Activated T-cell treated with anti-CD3 and anti-CD28 coated beads, Interleukin-2, amount 50 U/mL, for 4 hours (primary cell): Measurements from ENCODE around the gene FZD8. TPM values are rescaled to one million over a fixed set of nuclear protein-coding genes. Genes with fewer than 3 reads are reported as not detected.
"Not testable (repeated sequence)": the region's sequence is repeated elsewhere in the genome, so short reads cannot be mapped to it uniquely, and the experiment has no call there.

ENCODE experiments used
- ATAC-seq, 2 donors: fragments of 200-7000 bp; cut with Tn5 transposase; one replicate each; pipeline ENCODE4 v1.10.0; 2021
- DNase-seq: peaks from one replicate; pipeline ENCODE4 v3.0.0-alpha.2; 2020
- H3K27me3 Mint-ChIP-seq: one replicate; pipeline ENCODE4 v1.8.0; 2021; ENCODE audit warnings: low read depth, mixed read lengths
- H3K36me3 Mint-ChIP-seq: one replicate; pipeline ENCODE4 v1.8.0; 2022; ENCODE audit warnings: mixed read lengths; ENCODE audit not compliant: insufficient read depth
- H3K4me1 Mint-ChIP-seq: one replicate; pipeline ENCODE4 v1.8.0; 2021; ENCODE audit warnings: low read depth, mixed read lengths
- H3K4me3 Mint-ChIP-seq: one replicate; pipeline ENCODE4 v1.8.0; 2021; ENCODE audit warnings: mild to moderate bottlenecking, moderate library complexity, mixed read lengths
- H3K9me3 Mint-ChIP-seq: one replicate; pipeline ENCODE4 v1.8.0; 2021; ENCODE audit warnings: mixed read lengths
- total RNA-seq, 3 donors: library from RNA; stranded (reverse); gene quantifications; one replicate each; pipeline ENCODE4 v1.2.1, GENCODE V29; 2021

Gene FZD8
- under 1 TPM; 0.50 to 0.58 (median 0.52) TPM for total RNA-seq

DNA sequence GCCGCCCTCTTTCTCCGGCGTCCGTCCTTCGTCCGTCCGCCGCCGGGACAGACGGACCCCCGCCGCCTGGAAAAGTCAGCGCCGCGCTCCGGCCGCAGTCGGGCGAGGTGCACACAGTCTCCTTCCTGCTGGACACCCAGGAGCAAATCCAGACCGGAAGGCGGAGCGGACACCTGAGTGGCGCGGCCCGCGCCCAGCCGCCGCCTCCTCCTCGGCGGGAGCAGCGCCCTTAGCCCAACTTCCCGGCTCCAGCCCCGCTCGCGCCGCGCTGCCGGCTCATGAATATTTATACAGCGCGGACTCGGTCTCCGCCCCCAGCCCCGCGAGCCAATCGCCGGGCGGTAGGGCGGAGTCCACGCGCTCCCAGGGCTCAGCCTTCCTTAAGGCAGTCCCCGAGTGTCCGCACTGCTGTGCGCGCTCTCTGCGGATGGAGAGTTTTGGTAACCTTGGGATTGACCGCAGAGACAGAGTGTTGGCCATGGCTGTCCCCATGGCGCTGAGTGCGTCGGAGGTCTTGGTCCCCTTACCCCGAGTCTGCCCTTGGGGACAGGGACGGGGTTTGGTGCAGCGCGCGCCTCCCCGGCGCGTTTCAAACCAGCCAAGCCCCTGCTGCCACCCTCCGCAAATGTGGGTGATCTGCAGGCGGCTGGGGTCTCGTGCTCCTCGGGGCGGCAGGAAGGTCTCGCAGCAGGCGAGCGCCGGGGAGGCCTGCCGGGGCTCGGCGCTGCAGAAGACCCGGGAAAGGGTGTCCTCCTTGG, at the start of gene FZD8:
Gene FZD8, minus strand, starts transcription at position 262 of the 758 bp plus-strand sequence. CDS start 867 bp downstream, outside the sequence.
- peaks cover 40% of the 10 kb centered on the region for H3K27me3 Mint-ChIP-seq
- no peaks in the 10 kb centered on the region for H3K36me3 Mint-ChIP-seq

DNA sequence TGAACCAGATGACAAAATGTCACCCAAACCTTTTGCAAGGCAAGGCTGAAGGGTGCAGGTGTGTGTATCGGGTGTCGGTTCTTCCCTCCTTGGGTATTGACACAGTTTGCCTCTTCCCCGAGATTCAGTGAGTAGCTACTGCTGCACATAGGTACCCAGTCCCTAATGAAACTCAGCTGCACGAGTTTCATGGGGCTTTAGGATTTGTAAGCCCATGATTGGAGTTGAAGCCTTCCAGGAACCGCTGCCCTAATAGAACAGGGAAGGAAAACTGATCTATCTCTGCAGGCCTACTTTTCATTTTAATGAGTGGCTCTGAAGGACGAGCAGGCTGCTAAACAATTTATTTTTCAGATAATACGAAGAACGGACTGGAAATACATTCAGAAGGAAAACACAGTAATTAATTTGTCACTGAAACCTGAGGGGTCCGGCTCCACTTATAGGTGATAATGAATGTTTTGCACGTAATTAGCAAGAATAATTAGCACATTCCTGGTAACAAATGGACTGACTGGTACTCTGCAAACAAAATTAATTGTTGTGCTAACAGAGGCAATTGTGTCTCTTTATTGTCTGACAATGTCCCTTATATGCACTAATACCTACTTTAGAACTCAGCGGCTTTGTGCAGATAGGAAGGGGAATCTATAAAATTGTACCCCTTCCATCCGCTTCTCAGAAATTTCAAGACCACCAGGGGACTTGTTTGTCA, 49.6 kb upstream of the FZD8 start:
- Mint-ChIP-seq H3K4me1 (no peaks in the 10 kb centered on the region), H3K4me3 (no peak overlapping the region), H3K36me3 (no peaks in the 10 kb centered on the region), H3K9me3 (no peaks in the 10 kb centered on the region), H3K27me3 (peaks cover 3% of the 10 kb centered on the region)
- no peak for DNase-seq
- ATAC-seq, result no peak

More for the DNA sequence above, at the start of gene FZD8:
- Mint-ChIP-seq H3K9me3 (no peaks in the 10 kb centered on the region), H3K4me3 (peak within 1 kb of the TSS; percentile 83), H3K4me1 (peaks cover 23% of the 10 kb centered on the region)
- DNase-seq (peak; percentile 57), ATAC-seq (peak; percentile 88 to 90)

GRCh38 chr10:35690534-35690933, 48.4 kb upstream of the FZD8 start:
- Mint-ChIP-seq H3K36me3 (no peaks in the 10 kb centered on the region), H3K4me3 (no peak overlapping the region), H3K27me3 (peaks cover 3% of the 10 kb centered on the region), H3K4me1 (no peaks in the 10 kb centered on the region), H3K9me3 (no peaks in the 10 kb centered on the region)
- DNase-seq (no peak), ATAC-seq (no peak)

DNA sequence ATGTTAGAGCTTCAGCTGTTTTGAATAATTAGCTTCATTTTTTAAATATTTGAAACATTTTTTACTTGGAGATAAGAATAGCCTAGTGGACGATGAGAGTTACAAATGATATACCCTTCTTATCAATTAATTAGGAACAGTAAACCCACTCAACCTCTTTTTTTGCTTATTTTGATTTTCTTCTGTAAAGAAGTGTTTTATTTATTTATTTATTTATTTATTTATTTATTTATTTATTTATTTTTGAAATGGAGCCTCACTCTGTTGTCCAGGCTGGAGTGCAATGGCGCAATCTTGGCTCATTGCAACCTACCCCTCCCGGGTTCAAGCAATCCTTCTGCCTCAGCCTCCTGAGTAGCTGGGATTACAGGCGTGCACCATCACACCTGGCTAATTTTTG, 43.8 kb upstream of the FZD8 start:
- not testable (repeated sequence) for H3K9me3 Mint-ChIP-seq, H3K4me3 Mint-ChIP-seq, ATAC-seq, DNase-seq, H3K4me1 Mint-ChIP-seq, H3K36me3 Mint-ChIP-seq, H3K27me3 Mint-ChIP-seq

DNA sequence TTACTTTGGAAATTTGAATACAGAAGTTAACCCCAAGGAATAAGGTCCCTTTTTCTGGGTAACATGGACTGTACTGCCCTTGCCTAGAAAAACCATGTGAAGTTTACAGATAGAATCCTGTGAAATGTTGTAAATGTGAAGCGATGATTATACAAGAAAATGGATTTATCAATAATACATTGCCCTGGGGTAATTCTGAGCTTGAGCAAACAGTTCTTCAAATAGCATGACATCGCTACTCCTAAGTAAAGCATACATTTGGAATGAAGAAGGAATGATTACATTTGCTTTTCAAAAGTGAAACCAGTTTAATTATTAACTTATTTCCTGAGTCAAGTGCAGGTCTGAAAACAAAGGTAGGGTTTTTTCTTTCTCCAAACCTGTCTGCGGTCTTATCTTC, 43.3 kb upstream of the FZD8 start:
- peaks cover 4% of the 10 kb centered on the region for H3K9me3 Mint-ChIP-seq
- H3K4me1 Mint-ChIP-seq, result no peaks in the 10 kb centered on the region
- peaks cover 5% of the 10 kb centered on the region for H3K27me3 Mint-ChIP-seq
- H3K36me3 Mint-ChIP-seq, result no peaks in the 10 kb centered on the region
- no peak for ATAC-seq
- no peak overlapping the region for H3K4me3 Mint-ChIP-seq
- no peak for DNase-seq

DNA sequence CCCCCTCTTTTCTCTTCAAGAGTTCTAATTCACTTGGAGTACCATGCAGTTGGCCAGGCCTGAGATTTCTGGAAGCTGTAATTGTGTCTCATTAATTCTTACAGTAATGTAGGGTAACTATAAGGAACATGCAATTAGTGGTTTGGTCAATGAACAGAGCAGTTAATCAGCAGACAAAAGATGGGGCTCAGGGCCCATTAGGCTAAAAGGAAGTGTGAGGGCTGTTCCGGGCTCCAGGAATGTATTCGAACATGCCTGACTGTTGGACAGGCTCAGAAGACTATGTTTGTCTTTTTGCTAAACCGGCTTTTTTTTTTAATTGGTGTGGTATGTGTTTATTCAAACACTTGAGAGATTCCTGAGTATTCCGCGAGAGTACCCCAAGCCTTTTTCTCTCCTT, 42.5 kb upstream of the FZD8 start:
- peaks cover 5% of the 10 kb centered on the region for H3K27me3 Mint-ChIP-seq

DNA sequence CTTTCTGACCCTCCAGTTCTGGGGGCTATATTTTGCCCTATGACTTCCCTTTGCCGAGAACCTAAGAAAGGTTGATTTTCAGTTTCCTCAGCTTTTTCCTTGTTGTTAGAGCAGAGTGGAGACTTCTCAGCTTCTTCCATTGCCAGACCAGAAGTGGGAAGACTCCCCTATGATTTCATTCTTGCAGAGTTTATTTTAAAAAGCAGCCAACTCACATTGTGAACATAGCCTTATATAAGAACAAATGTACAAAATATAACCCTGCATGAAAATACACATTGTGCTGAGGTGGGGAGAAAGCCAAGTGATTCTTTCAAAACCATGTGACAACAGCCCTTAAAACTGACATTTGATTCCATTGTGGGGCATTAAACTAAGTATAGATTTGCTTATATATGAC, 33.8 kb upstream of the FZD8 start:
- Mint-ChIP-seq H3K4me1 (no peaks in the 10 kb centered on the region), H3K9me3 (peaks cover 6% of the 10 kb centered on the region), H3K36me3 (no peaks in the 10 kb centered on the region), H3K27me3 (peaks cover 4% of the 10 kb centered on the region), H3K4me3 (no peak overlapping the region)
- no peak for ATAC-seq
- DNase-seq, result no peak

More for the DNA sequence above, 42.5 kb upstream of the FZD8 start:
- ATAC-seq, result no peak
- DNase-seq, result no peak
- Mint-ChIP-seq H3K9me3 (peaks cover 4% of the 10 kb centered on the region), H3K36me3 (no peaks in the 10 kb centered on the region), H3K4me3 (no peak overlapping the region), H3K4me1 (no peaks in the 10 kb centered on the region)

DNA sequence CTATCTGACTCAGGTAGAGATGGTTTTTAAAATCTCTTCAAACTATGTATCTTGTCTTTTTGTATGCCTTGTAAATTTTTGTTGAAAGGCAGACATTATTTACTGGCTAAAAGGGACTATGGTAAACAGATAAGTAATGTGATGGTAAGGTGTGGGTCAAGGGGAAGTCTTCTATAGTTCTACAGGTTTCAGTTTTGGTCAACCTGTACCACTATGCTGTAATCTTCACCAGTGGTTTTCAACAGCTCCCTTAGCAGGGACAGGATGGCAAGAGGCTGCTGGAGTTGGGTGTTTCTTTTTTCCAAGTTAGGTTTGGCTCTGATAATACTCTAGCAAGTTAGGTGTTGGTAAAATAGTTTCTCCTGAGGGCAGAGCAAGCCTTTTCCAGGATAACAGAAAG, 32.7 kb upstream of the FZD8 start:
- H3K27me3 Mint-ChIP-seq, result peaks cover 8% of the 10 kb centered on the region
- ATAC-seq, result no peak
- no peak overlapping the region for H3K4me3 Mint-ChIP-seq
- H3K4me1 Mint-ChIP-seq, result no peaks in the 10 kb centered on the region
- H3K36me3 Mint-ChIP-seq, result no peaks in the 10 kb centered on the region
- H3K9me3 Mint-ChIP-seq, result peaks cover 6% of the 10 kb centered on the region
- DNase-seq, result no peak

- H3K9me3 Mint-ChIP-seq, result peaks cover 8% of the 10 kb centered on the region
- ATAC-seq (no peak), DNase-seq (no peak)
- no peaks in the 10 kb centered on the region for H3K36me3 Mint-ChIP-seq
- no peaks in the 10 kb centered on the region for H3K4me1 Mint-ChIP-seq
- H3K4me3 Mint-ChIP-seq, result no peak overlapping the region
- peaks cover 13% of the 10 kb centered on the region for H3K27me3 Mint-ChIP-seq
These were observed 27.0 kb upstream of the FZD8 start for GRCh38 chr10:35668865-35669650.

GRCh38 chr10:35667971-35668370, 25.9 kb upstream of the FZD8 start:
- Mint-ChIP-seq H3K4me3 (no peak overlapping the region), H3K27me3 (peaks cover 17% of the 10 kb centered on the region), H3K36me3 (no peaks in the 10 kb centered on the region), H3K4me1 (no peaks in the 10 kb centered on the region), H3K9me3 (peaks cover 8% of the 10 kb centered on the region)
- DNase-seq (no peak), ATAC-seq (no peak)

DNA sequence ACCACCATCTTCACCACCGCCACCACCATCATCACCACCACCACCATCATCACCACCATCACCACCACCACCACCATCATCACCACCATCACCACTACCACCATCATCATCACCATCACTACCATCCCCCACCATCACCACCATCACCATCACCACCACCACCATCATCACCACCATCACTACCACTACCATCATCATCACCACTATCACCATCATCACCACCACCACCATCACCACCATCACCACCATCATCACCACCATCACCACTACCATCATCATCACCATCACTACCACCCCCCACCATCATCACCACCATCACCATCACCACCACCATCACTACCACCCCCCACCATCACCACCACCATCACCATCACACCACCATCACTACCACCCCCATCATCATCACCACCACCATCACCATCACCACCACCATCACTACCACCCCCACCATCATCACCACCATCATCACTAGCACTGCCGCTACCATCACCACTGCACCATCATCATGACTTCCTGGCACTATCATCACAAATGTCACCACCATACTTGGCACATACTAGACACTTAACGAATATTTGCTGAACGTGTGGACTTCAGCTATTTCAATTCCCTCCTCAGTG, 25.3 kb upstream of the FZD8 start:
- Mint-ChIP-seq H3K4me1 (no peaks in the 10 kb centered on the region), H3K9me3 (peaks cover 8% of the 10 kb centered on the region), H3K36me3 (no peaks in the 10 kb centered on the region), H3K4me3 (no peak overlapping the region), H3K27me3 (peaks cover 20% of the 10 kb centered on the region)
- ATAC-seq, result no peak
- DNase-seq, result no peak

DNA sequence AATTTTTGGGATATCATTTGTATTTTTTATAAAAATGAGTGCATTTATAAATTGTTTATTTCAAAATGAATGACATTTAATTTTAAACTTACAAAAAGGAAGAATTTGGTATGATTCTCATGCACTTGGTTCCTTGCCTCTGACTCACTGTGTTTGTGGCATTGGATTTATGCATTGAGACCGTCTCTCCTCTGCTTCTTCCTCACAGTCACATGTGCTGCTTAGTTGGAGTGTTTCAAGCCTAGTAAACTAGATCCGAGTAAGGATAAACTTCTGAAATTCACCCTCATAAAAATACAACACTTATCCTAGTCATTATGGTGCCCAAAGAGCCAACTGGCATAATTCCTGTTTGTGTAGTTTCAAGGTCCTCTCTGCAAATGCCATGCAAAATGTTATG, 19.1 kb upstream of the FZD8 start:
- ATAC-seq (no peak), DNase-seq (no peak)
- no peaks in the 10 kb centered on the region for H3K4me1 Mint-ChIP-seq
- H3K36me3 Mint-ChIP-seq, result no peaks in the 10 kb centered on the region
- H3K9me3 Mint-ChIP-seq, result peaks cover 6% of the 10 kb centered on the region
- no peak overlapping the region for H3K4me3 Mint-ChIP-seq
- H3K27me3 Mint-ChIP-seq, result peaks cover 23% of the 10 kb centered on the region

DNA sequence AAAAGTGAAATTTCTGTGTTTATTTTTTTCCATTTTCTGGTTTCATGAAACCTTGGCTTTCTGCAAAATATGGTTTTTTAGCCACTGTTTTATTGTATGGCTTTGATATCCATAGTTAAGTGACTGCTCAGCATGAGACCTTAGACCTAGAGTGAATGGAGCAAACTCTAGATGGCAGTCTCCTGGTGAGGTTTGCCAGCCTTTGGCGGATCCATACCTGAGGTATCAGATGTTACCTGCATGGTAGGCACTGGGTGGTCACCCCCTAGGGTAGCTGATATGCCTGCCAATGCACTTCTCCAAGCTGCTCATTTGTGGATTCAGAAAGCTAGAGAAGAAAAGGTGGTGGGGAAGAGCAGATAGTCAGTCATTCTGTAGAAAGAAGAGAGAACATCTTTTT, 17.4 kb upstream of the FZD8 start:
- DNase-seq (no peak), ATAC-seq (no peak)
- Mint-ChIP-seq H3K4me3 (no peak overlapping the region), H3K4me1 (no peaks in the 10 kb centered on the region), H3K36me3 (no peaks in the 10 kb centered on the region), H3K27me3 (peaks cover 25% of the 10 kb centered on the region), H3K9me3 (peaks cover 6% of the 10 kb centered on the region)

DNA sequence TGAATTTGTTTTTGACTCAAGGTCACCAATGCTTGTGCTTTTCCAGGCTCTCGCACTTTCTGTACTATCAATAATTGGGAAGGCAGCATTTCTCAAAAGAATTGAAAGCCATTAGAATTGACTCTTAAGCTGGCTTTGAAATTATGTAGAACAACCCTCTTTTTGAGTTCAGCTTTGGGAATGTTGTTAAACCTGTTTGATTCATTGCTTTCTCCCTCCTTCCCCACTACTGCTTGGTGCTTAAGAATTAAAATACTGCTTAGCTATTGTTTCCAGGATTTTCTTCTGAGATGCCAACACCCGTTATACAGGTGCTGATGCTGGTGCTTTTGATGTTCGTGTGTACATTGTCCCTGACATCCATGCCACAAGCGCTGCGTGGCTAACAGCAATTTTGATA, 15.5 kb upstream of the FZD8 start:
- H3K4me1 Mint-ChIP-seq, result no peaks in the 10 kb centered on the region
- DNase-seq (no peak), ATAC-seq (no peak)
- H3K9me3 Mint-ChIP-seq, result peaks cover 6% of the 10 kb centered on the region
- peaks cover 16% of the 10 kb centered on the region for H3K27me3 Mint-ChIP-seq
- H3K36me3 Mint-ChIP-seq, result no peaks in the 10 kb centered on the region
- H3K4me3 Mint-ChIP-seq, result no peak overlapping the region
